ENCODE measurements around the gene RFPL1.

GRCh38 chr22:29394931-29395581, 43.3 kb upstream of the RFPL1 start:
- TF ChIP-seq EZH2 (IDR thresholded peaks at IDR 0.05; ENCODE audit: borderline replicate concordance) (no peak), CTCF (IDR thresholded peaks at IDR 0.05; ENCODE audit: poor library complexity) (peak; percentile 88)
